Esophagus (tissue), 2 donors: ENCODE data around the gene ZNF423. TPM values are rescaled to one million over a fixed set of nuclear protein-coding genes. Genes with fewer than 3 reads are reported as not detected.
"Not testable (repeated sequence)": the region's sequence is repeated elsewhere in the genome, so short reads cannot be mapped to it uniquely, and the experiment has no call there.

Source experiments
- H3K27ac ChIP-seq, 2 donors: one replicate each; pipeline ENCODE4 v1.5.1; 2013; ENCODE audit warnings: low read depth in 2 of 2, mild to moderate bottlenecking in 2 of 2, inconsistent platforms in 1 of 2, low read length in 1 of 2, moderate library complexity in 1 of 2
- H3K27me3 ChIP-seq, 2 donors: one replicate each; pipeline ENCODE4 v1.6.1; 2013; ENCODE audit warnings: low read length in 2 of 2, control low read depth in 1 of 2, mild to moderate bottlenecking in 1 of 2; ENCODE audit not compliant: insufficient read depth in 2 of 2, control insufficient read depth in 1 of 2
- H3K36me3 ChIP-seq, 2 donors: one replicate each; pipeline ENCODE4 v1.6.1; 2013; ENCODE audit warnings: low read length in 1 of 2; ENCODE audit not compliant: control insufficient read depth in 2 of 2, insufficient read depth in 2 of 2
- H3K4me1 ChIP-seq, 2 donors: one replicate each; pipeline ENCODE4 v1.6.1; 2013; ENCODE audit warnings: low read length in 1 of 2; ENCODE audit not compliant: control insufficient read depth in 2 of 2, insufficient read depth in 2 of 2
- H3K4me3 ChIP-seq, 2 donors: one replicate each; pipeline ENCODE4 v1.5.1; 2013; ENCODE audit warnings: low read length in 2 of 2, mild to moderate bottlenecking in 2 of 2, low read depth in 1 of 2, moderate library complexity in 1 of 2
- H3K9me3 ChIP-seq, 2 donors: one replicate each; pipeline ENCODE4 v1.6.1; 2013; ENCODE audit warnings: mild to moderate bottlenecking in 2 of 2, low read depth in 1 of 2, low read length in 1 of 2, moderate library complexity in 1 of 2; ENCODE audit not compliant: control insufficient read depth in 2 of 2, insufficient read depth in 1 of 2
- WGBS, 2 donors: extraction: QIAGEN DNeasy Blood & Tissue Kit; methylation state at CpG; one replicate each; pipeline ENCODE4 v1.1.7; 2013; 5-methylcytosine and 5-hydroxymethylcytosine counted together
- polyA plus RNA-seq, 2 donors: library from polyadenylated mRNA; stranded (reverse); fragments of 200-250 nt; gene quantifications; one replicate each; pipeline ENCODE4 v1.2.3, GENCODE V29; 2013
- donor health status: healthy with polysubstance abuse.
- donor health status: Bipolar disorder and iron deficiency.

The ZNF423 gene
- polyA plus RNA-seq, 2 donors: 0.53 to 0.67 TPM

DNA sequence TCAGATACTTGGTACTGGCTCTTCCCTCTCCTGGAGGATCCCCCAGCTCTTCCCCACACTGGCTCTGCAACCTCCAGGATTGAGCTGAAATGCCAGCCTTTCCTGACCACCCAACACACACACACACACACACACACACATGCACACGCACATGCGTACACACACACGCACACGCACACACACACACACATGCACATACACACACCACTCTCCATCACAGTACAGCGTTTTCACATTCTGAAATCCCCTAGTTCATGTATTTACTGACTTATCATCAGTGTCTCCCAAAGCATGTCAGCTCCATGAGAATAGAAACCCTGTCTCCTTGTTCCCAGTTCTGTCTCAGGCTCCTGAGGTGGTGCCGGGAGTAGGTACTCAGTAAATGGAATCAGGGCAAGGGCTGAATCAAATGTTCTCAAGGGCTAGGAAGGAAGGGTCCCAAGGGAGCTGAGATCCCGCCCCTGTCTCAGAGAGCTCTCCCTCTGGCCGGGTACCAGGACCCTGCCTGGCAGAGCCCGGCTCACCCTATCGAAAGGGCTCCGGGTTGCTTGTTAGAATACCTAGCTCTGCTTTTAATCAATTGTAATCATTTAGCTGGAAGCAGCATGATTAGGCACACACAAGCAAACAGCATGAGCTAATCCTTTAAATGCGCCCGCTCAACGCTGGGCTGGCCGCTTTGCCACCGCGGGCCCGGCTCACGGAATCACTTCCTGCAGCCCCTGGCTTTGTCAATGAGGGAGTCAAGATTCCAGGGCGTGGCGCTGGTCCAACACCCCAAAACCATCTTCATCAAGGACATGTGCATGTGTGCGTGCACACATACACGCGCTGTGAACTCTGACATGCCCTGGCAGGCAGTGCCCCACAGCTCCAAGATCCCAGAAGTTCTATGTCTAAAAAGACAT lies 341.6 kb downstream of the ZNF423 start:
- Histone ChIP-seq H3K27ac (no peak overlapping the region), H3K36me3 (no peaks in the 10 kb centered on the region), H3K4me1 (no peaks in the 10 kb centered on the region), H3K27me3 (no peaks in the 10 kb centered on the region), H3K9me3 (no peaks in the 10 kb centered on the region), H3K4me3 (no peak overlapping the region)
- 53 to 73% methylated on average over 24 of the region's 24 CpGs for WGBS, 2 donors

DNA sequence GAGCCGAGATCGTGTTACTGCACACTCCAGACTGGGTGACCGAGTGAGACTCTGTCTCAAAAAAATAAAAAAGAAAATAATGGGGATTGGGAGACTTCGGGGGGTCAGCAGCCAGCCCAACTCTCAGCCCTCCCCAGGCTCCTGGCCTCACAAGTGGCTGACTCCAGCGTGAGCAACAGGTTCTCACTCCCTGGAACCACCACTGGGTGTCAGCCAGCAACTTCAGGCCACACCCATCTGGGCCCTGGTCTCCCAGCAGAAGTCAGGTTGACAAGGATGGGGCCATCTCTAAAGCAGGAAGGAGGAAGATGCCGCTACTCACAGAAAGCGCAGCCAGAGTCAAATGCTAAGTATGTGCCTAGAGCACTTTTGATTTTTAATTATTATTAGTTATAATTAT lies 342.9 kb downstream of the ZNF423 start:
- no peak overlapping the region for H3K27ac ChIP-seq
- no peaks in the 10 kb centered on the region for H3K36me3 ChIP-seq
- H3K27me3 ChIP-seq: no peaks in the 10 kb centered on the region
- H3K4me3 ChIP-seq: no peak overlapping the region
- H3K9me3 ChIP-seq: no peaks in the 10 kb centered on the region
- no peaks in the 10 kb centered on the region for H3K4me1 ChIP-seq
- 76 to 79% methylated on average over 7 of the region's 7 CpGs for WGBS, 2 donors

DNA sequence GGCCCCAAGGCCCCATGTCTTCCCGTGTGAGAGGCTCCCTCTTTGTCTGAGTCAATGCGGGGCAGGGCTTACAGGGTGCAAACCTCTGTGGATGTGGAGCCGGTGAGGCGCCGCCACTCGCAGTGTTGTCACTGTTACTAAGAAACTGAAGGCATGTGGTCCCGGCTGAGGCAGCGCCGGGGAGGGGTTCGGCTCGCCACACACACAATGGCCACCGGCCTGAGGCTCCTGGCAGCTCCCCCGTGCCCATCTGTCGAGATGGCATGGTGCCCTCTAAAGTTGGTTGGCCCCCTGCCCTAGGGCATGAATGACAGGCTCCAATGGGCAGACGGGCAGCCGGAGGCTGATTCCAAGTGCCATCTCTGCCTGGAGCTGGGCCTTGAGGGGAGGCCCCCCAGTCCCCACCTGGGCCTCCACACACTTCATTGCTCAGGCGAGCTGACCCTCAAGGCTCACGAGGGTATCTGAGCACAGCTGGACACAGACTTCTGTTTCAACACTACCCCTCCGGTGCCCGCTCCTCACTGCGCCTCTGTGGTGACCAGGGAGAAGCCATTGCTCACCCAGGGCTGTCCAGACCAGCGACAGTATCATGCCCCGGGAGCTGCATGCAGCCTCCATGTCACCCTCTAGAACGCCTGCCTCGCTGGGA lies 345.1 kb downstream of the ZNF423 start:
- 72 to 85% methylated on average over 25 of the region's 25 CpGs for WGBS, 2 donors
- peaks cover 0 to 2% of the 10 kb centered on the region in 2 donors for H3K4me1 ChIP-seq
- H3K27ac ChIP-seq: no peak overlapping the region
- no peak overlapping the region for H3K4me3 ChIP-seq
- H3K36me3 ChIP-seq: no peaks in the 10 kb centered on the region
- no peaks in the 10 kb centered on the region for H3K27me3 ChIP-seq
- no peaks in the 10 kb centered on the region for H3K9me3 ChIP-seq

DNA sequence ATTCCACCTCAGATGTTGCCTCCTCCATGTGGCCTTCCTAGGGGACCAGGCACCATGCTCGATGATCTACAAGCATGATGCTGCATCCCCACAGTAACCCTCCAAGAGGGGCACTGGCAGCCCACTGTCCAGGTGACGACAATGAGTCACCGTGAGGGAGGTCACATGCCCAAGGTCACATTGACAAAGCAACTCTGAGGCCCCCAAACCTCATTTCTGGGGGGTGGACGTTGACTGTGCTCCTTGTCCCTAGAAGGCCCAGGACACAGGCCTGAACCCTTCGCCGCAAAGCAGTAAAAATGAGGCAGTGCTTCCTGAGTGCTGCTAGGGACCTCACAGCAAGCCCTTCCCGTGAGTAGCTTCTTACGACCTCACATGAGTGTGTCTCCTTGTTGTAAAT lies 345.8 kb downstream of the ZNF423 start:
- Histone ChIP-seq H3K36me3 (no peaks in the 10 kb centered on the region), H3K4me3 (no peak overlapping the region), H3K27me3 (no peaks in the 10 kb centered on the region), H3K4me1 (peaks cover 0 to 2% of the 10 kb centered on the region in 2 donors), H3K27ac (no peak overlapping the region), H3K9me3 (no peaks in the 10 kb centered on the region)
- WGBS, 2 donors: 85 to 92% methylated on average over 8 of the region's 8 CpGs

DNA sequence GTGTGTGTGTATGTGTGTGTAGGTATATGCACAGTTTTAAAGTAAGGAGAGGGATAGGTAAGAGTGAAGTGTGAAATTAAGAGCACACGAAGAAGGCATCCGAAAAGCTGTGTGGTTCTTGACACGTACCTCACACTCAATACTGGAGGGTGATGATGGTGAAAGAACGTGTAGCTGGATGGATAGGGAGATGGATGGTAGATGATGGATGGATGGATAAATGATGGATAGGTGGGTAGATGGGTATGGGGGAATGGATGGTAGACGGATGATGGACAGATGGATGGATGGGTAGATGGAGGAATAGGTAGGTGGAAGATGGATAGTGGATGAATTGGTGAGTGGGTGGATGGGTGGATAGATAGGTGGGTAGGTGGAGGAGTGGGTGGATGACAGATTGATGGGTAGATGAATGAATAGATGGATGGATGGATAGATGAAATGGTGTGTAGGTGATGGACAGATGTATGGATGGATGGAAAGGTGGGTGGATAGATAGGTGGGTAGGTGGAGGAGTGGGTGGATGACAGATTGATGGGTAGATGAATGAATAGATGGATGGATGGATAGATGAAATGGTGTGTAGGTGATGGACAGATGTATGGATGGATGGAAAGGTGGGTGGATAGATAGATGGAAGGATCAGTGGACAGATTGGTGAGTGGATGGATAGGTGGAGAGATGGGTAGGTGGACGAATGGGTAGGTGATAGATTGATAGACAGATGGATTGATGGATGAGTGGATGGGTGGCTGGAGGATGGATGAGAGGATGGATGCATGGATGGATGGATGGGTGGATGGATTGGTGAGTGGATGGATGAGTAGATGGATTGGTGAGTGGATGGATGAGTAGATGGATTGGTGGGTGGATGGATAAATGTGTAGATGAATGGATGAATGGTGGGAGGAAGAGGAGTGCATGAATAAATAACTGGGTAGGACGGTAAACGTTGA lies 349.6 kb downstream of the ZNF423 start:
- H3K4me3 ChIP-seq, H3K36me3 ChIP-seq, H3K27ac ChIP-seq, H3K9me3 ChIP-seq, H3K4me1 ChIP-seq, H3K27me3 ChIP-seq: not testable (repeated sequence)
- 76 to 87% methylated on average over 8 of the region's 8 CpGs for WGBS, 2 donors

DNA sequence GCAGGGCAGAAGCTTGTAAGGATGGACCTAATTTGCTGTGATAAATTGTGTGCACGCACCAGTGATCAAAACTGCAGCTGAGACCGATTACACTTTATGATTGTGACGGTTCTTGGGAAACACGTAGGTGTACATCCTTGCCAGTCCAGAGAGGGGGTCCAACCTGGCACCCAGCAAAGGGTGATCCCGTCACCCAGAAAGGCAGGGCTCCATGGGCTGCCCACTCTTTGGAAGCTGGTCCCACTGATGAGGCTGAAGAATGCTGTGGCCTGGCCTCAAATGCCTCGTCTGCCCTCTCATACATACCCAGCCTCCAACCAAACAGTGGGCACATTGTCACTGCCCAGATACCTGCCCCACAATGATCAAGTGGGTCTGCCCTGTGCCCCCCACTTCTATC lies 350.4 kb downstream of the ZNF423 start:
- H3K27ac ChIP-seq: no peak overlapping the region
- 84 to 88% methylated on average over 6 of the region's 6 CpGs for WGBS, 2 donors

DNA sequence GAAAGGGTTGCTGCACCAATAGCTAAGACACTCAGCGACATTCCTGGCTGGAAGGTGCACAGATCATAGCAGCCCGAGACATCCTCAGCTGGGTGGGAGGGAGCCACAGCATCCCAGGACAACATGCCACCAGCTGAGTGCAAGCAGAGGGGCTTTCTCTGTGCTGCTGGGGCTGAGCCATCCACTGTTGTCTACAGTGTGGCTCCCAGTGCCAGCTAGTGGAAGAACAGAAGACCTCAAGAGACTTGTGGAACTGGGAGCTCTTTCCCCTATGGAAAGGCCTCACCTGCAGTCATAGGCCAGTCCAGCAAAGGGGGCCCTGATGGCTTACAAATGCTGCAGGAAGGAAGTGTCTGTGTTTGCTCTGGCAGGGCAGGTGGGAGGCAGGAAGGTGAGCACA lies 351.3 kb downstream of the ZNF423 start:
- Histone ChIP-seq H3K27me3 (no peaks in the 10 kb centered on the region), H3K36me3 (no peaks in the 10 kb centered on the region), H3K27ac (no peak overlapping the region), H3K4me3 (no peak overlapping the region), H3K9me3 (no peaks in the 10 kb centered on the region), H3K4me1 (peaks cover 0 to 2% of the 10 kb centered on the region in 2 donors)
- 92 to 96% methylated on average over 2 of the region's 2 CpGs for WGBS, 2 donors

More for the DNA sequence above, 350.4 kb downstream of the ZNF423 start:
- Histone ChIP-seq H3K27me3 (no peaks in the 10 kb centered on the region), H3K4me1 (peaks cover 0 to 2% of the 10 kb centered on the region in 2 donors), H3K9me3 (no peaks in the 10 kb centered on the region), H3K36me3 (no peaks in the 10 kb centered on the region), H3K4me3 (no peak overlapping the region)

DNA sequence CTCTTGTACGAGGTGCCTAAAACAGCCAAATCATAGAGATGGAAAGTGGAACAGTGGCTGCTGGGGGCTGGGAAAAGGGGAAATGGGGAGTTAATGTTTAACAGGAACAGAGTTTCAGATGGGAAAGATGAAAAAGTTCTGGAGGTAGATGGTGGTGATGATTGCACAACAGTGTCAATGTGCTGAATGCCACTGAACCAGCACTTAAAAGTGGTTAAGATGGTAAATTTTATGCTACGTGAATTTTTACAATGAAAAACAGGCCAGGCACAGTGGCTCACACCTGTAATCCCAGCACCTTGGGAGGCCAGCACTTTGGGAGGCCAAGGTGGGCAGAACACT lies 351.9 kb downstream of the ZNF423 start:
- 85 to 86% methylated on average over 2 of the region's 2 CpGs for WGBS, 2 donors

DNA sequence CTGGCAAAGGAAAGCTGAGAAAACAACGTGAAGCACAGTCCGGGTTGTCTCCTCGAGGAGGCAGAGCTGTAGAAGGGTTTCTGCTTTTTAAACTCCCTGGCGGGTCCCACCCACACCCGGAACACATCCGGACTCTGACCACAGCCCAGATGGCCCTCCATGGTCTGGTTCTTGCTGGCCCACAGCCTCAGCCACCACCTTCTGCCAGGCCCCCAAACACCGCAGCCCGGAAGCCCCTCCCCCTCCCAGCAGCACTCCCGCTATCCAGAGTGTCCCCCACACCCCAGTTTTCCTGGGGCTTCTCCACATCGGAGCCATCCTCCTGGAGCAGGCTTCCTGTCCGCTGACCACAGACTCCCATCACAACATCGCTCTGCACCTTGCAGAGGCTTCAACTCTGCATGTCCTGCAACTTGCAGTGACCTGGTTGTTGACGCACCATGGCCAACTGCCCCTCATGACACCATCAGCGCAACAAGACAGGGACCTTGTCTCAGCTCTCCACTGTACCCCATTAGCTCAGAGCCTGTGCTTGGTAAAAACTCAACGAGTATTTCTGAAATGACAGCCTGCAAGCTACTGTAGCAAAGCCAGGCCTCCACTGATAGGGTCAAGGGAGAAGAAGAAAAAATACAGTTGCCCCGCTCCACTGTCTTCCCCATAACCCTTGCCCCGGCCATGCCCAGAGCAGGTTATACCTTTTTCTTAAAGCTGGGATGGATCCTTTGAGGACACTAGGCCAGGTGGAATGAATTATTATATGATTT lies 352.5 kb downstream of the ZNF423 start:
- no peaks in the 10 kb centered on the region for H3K9me3 ChIP-seq
- no peak overlapping the region for H3K27ac ChIP-seq
- WGBS, 2 donors: 69 to 77% methylated on average over 17 of the region's 17 CpGs
- H3K36me3 ChIP-seq: no peaks in the 10 kb centered on the region
- no peaks in the 10 kb centered on the region for H3K27me3 ChIP-seq
- no peak overlapping the region for H3K4me3 ChIP-seq
- H3K4me1 ChIP-seq: peaks cover 0 to 2% of the 10 kb centered on the region in 2 donors

More for the DNA sequence above, 351.9 kb downstream of the ZNF423 start:
- H3K9me3 ChIP-seq: no peaks in the 10 kb centered on the region
- H3K36me3 ChIP-seq: no peaks in the 10 kb centered on the region
- H3K4me1 ChIP-seq: peaks cover 0 to 2% of the 10 kb centered on the region in 2 donors
- no peaks in the 10 kb centered on the region for H3K27me3 ChIP-seq
- H3K27ac ChIP-seq: no peak overlapping the region
- H3K4me3 ChIP-seq: no peak overlapping the region
